ENCODE measurements around the gene IDE. TPM values are rescaled to one million over a fixed set of nuclear protein-coding genes. Genes with fewer than 3 reads are reported as not detected.

IDE gene
- total RNA-seq, 2 donors from 2014 or later, result 28.0 to 32.4 TPM

DNA sequence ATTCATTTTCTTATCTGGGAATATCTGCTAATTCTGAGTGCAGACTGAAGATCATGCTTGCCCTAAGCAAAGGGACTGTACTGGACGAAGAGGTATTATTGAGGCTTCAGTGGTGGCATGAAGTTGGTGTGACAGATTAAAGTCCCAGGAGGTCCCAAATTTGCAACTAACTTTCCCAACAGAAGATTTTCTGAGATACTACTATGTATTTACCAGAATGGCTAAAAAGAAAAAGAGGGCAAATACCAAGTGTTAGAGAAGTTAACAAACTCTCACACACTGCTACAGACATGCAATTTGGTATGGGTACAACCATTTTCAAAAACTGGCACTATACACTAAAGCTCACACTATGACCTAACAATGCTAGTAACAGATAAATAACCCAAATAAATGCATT is 28.3 kb downstream of the IDE start:
- peaks cover 25% of the 10 kb centered on the region for H3K4me1 Mint-ChIP-seq

DNA sequence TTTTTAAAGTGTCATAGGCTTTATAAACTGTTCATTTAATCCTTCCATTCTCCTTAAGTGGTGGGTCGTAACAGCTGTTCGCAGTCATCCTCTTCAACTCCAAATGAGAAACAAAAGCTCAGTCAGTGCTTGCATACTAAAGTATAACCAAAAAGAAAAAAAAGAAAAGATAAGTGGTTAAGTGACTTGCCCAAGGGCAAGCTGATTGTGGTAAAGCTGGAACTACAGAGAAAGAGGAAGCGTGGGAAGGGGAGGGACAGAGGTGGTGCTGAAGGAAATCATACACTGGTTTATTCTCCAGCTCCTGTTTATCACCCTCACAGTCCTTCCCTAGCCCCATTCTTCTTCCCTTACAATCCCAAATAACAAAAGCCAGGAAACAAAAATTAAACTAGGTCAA is 29.6 kb downstream of the IDE start:
- Mint-ChIP-seq H3K36me3 (ENCODE audit: low read depth) (no peaks in the 10 kb centered on the region), H3K4me3 (no peak overlapping the region), H3K4me1 (peaks cover 25% of the 10 kb centered on the region), H3K27ac (peak overlapping the region; percentile 19), H3K27me3 (no peaks in the 10 kb centered on the region)
- ATAC-seq (no peak), DNase-seq (no peak)
- no peaks in the 10 kb centered on the region for H3K9me3 ChIP-seq (ENCODE audit: control insufficient read depth, low read length, poor library complexity, severe bottlenecking)

More for the DNA sequence above, 28.3 kb downstream of the IDE start:
- H3K27ac Mint-ChIP-seq, result peak overlapping the region; percentile 5
- no peak overlapping the region for H3K4me3 Mint-ChIP-seq
- no peaks in the 10 kb centered on the region for H3K36me3 Mint-ChIP-seq (ENCODE audit: low read depth)
- no peak for DNase-seq
- no peaks in the 10 kb centered on the region for H3K9me3 ChIP-seq (ENCODE audit: control insufficient read depth, low read length, poor library complexity, severe bottlenecking)
- no peak for ATAC-seq
- H3K27me3 Mint-ChIP-seq, result no peaks in the 10 kb centered on the region

DNA sequence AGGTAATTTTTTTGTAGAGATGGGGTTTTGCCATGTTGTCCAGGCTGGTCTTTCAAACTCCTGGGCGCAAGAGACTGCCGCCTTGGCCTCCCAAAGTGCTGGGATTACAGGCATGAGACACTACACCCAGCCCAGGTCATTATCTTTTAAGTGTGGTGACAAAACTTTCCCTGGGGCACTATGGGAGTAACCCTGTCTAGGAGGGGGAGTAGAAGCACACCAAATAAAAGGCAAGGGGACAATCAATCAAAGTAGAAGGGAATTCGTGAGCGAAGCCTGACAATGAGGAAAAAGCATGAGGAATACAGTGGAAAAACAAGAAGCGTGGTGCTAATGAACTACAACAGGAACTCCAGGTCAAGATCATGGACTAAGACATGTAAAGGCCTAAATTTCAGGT is 31.4 kb downstream of the IDE start:
- no peak overlapping the region for H3K27ac Mint-ChIP-seq
- H3K4me1 Mint-ChIP-seq, result peaks cover 35% of the 10 kb centered on the region
- H3K4me3 Mint-ChIP-seq, result no peak overlapping the region
- no peaks in the 10 kb centered on the region for H3K36me3 Mint-ChIP-seq (ENCODE audit: low read depth)
- H3K9me3 ChIP-seq (ENCODE audit: control insufficient read depth, low read length, poor library complexity, severe bottlenecking), result no peaks in the 10 kb centered on the region
- ATAC-seq (no peak), DNase-seq (no peak)
- no peaks in the 10 kb centered on the region for H3K27me3 Mint-ChIP-seq

DNA sequence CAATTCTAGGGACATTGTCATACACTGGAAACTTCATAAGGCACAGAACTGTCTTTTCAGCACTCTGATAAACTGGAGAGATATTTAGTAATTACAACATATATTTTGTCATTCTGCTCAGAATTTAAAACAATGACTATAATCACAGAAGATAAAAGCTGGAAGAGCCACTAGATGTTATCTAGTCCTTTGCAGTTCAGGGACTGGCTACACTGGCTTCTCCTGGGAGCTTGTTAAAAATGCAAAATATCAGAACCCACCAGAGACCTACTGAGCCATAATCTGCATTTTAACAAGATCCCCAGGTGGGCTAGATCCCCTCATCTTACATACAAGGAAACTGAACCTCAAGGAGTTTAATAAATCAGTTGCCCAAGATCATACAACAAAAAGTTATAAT is 32.3 kb downstream of the IDE start:
- Mint-ChIP-seq H3K27ac (no peak overlapping the region), H3K27me3 (no peaks in the 10 kb centered on the region), H3K4me1 (peaks cover 35% of the 10 kb centered on the region), H3K4me3 (no peak overlapping the region), H3K36me3 (ENCODE audit: low read depth) (no peaks in the 10 kb centered on the region)
- DNase-seq (no peak), ATAC-seq (no peak)
- H3K9me3 ChIP-seq (ENCODE audit: control insufficient read depth, low read length, poor library complexity, severe bottlenecking), result no peaks in the 10 kb centered on the region

DNA sequence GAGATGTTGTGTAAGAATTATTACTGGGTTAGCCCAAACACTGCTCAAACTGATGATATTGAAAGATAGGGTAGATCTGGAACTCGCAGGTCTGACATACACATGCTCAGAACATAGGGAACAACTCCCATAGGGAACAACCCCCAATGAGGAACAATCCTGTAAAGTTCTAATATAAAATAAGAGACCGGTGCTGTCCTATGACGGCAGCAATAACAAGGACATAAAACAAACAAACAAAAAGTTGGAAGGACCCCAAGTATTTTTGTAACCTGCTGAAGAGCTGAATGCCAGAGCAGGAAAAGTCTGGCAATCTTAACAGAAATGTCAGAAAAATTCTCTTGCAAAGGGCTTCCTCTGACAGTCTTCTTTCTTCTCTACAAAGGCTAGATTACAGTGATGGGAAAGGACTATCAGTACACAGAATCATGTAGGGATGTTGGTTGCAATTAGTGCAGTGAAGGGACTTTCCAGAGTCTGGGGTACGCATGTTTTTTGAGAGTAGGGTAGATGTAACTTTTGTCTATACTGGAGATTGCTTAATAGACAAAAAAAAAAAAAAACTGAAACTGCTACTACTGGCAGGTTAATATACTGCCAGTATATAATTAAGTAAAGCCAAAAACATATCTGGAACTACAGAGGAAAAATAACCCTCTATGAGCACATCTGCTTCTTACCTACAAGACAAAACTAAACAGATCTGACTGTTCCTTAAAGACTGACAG is 35.5 kb downstream of the IDE start:
- no peaks in the 10 kb centered on the region for H3K36me3 Mint-ChIP-seq (ENCODE audit: low read depth)
- H3K27me3 Mint-ChIP-seq, result no peaks in the 10 kb centered on the region
- ATAC-seq (peak; percentile 51), DNase-seq (no peak)
- no peaks in the 10 kb centered on the region for H3K9me3 ChIP-seq (ENCODE audit: control insufficient read depth, low read length, poor library complexity, severe bottlenecking)
- peak overlapping the region; percentile 2 for H3K27ac Mint-ChIP-seq
- no peak overlapping the region for H3K4me3 Mint-ChIP-seq
- H3K4me1 Mint-ChIP-seq, result peaks cover 17% of the 10 kb centered on the region

DNA sequence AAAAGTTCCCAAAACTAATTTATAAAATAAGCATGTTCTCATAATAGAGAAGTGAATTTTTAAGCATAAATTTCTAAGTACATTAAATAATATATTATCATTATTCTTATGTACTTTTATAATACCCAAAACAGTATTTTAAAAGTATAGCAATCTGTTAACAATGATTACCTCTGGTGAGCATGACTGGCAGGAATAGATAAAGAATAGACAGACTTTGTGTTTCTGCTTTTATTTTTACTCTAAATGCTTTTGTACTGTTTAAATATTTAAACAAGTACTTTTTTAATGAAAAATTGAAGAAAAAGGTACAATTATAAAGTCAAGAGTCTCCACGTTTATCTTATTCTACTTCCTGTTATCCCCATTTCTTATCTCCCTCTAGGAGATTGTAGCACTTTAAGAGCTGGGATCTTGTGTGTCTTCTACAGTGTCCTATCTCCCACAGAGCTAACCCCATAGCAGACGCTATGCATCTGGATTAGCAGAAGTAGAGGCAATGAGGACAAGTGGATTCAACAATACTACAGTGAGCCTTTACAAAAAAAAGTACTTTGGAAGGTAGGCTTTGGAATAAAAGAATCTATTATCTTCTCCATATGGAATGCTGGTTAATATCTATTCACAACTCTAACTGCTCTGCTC is 42.9 kb downstream of the IDE start:
- Mint-ChIP-seq H3K4me3 (no peak overlapping the region), H3K27ac (no peak overlapping the region), H3K4me1 (no peaks in the 10 kb centered on the region), H3K36me3 (ENCODE audit: low read depth) (no peaks in the 10 kb centered on the region), H3K27me3 (no peaks in the 10 kb centered on the region)
- DNase-seq (no peak), ATAC-seq (no peak)
- no peaks in the 10 kb centered on the region for H3K9me3 ChIP-seq (ENCODE audit: control insufficient read depth, low read length, poor library complexity, severe bottlenecking)

DNA sequence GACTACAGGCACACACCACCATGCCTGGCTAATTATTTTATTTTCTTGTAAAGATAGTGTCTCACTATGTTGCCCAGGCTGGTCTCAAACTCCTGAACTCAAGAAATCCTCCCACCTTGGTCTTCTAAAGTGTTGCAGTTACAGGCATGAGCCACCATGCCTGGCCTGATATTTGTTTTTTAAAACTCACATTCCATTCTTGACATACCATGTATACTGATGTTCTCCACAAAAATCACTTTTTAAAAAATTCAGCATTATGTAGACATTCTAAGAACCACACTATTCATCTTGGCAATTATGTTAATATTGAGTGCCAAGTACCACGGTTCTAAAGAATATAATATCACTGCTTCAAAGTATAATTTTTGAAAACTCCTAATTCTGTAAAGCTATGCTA is 43.5 kb downstream of the IDE start:
- H3K4me3 Mint-ChIP-seq, result no peak overlapping the region
- no peaks in the 10 kb centered on the region for H3K4me1 Mint-ChIP-seq
- DNase-seq (no peak), ATAC-seq (no peak)
- no peaks in the 10 kb centered on the region for H3K27me3 Mint-ChIP-seq
- H3K27ac Mint-ChIP-seq, result no peak overlapping the region
- no peaks in the 10 kb centered on the region for H3K9me3 ChIP-seq (ENCODE audit: control insufficient read depth, low read length, poor library complexity, severe bottlenecking)
- H3K36me3 Mint-ChIP-seq (ENCODE audit: low read depth), result no peaks in the 10 kb centered on the region

DNA sequence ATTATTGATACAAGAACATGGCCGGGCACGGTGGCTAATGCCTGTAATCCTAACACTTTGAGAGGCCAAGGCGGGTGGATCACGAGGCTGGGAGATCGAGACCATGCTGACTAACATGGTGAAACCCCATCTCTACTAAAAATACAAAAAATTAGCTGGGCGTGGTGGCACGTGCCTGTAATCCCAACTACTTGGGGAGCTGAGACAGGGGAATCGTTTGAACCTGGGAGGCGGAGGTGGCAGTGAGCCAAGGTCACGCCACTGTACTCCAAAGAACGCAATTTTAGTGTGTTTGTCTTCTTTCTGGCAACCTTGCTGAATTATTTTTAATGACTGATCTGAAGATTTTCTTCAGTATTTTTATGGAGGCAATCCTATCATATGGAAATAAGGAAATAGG is 46.2 kb downstream of the IDE start:
- no peak for DNase-seq
- ATAC-seq, result no peak
- Mint-ChIP-seq H3K4me1 (peaks cover 3% of the 10 kb centered on the region), H3K36me3 (ENCODE audit: low read depth) (no peaks in the 10 kb centered on the region), H3K27ac (no peak overlapping the region), H3K4me3 (no peak overlapping the region), H3K27me3 (no peaks in the 10 kb centered on the region)
- no peaks in the 10 kb centered on the region for H3K9me3 ChIP-seq (ENCODE audit: control insufficient read depth, low read length, poor library complexity, severe bottlenecking)

DNA sequence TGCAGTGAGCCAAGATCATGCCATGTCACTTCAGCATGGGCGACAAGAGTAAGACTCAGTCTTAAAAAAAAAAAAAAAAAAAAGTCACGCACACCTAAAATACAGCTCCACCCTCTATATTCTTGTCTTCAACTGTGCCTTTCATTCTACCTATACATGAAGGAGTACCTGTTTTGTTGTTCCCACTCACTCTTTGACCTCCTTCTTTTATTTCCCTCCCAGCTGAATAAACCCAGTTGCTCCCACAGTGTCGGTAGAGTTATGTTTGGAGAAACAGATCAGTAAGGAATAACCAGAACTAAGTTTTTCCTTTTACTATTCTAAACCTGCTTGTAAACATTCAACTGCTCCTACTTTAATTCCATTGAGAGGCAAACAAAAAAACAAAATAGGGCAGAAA is 50.3 kb downstream of the IDE start:
- no peak for ATAC-seq
- H3K9me3 ChIP-seq (ENCODE audit: control insufficient read depth, low read length, poor library complexity, severe bottlenecking), result no peaks in the 10 kb centered on the region
- no peak for DNase-seq
- no peaks in the 10 kb centered on the region for H3K27me3 Mint-ChIP-seq
- H3K27ac Mint-ChIP-seq, result no peak overlapping the region
- peaks cover 3% of the 10 kb centered on the region for H3K4me1 Mint-ChIP-seq
- peaks cover 4% of the 10 kb centered on the region for H3K36me3 Mint-ChIP-seq (ENCODE audit: low read depth)
- H3K4me3 Mint-ChIP-seq, result no peak overlapping the region

DNA sequence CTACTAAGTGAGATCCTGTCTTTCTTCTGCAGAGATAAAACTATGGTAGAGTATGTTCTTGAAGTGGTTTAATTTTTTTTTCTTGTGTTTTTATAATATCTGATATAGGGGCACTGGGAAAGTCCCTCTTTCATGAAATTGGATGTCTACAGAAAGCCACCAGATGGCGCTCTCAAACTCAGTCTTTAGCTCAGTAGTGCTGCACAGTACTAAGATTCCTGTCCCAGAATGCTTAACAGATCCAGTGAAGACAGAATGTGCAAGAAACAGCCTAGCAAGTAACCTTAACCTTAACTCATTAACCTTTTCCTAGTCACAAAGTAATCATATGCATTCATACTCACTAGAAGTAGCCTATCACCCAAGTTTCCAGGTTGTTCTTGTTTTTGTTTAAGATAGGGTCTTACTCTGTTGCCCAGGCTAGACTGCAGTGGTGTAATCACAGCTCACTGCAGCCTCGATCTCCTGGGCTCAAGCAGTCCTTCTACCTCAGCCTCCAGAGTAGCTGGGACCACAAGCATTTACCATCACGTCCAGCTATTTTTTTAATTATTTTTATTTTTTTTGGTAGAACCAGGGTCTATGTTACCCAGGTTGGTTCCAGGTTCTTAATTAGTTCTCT is 56.7 kb downstream of the IDE start:
- no peaks in the 10 kb centered on the region for H3K9me3 ChIP-seq (ENCODE audit: control insufficient read depth, low read length, poor library complexity, severe bottlenecking)
- ATAC-seq (peak; percentile 99), DNase-seq (peak; percentile 30 to 53 (median 37))
- Mint-ChIP-seq H3K4me1 (peaks cover 7% of the 10 kb centered on the region), H3K27ac (no peak overlapping the region), H3K27me3 (no peaks in the 10 kb centered on the region), H3K36me3 (ENCODE audit: low read depth) (peaks cover 3% of the 10 kb centered on the region), H3K4me3 (no peak overlapping the region)

DNA sequence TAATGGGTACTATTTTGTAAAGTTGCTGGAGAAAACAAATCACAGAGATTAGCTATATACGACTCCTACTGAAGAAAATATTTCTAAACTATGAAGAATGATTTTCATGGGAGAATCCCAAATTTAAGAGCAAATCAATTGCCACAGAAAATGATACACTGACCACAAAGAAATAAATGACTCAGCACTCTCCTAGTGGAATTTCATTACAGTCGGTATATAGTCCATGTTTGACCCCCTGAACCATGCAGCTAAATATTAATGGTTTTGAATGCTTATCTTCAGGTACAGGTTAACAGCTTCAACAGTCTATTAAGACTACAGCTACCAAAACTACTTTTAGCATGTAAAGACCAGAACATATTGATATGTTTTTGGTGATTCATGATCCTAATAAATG is 65.0 kb downstream of the IDE start:
- H3K9me3 ChIP-seq (ENCODE audit: control insufficient read depth, low read length, poor library complexity, severe bottlenecking), result no peaks in the 10 kb centered on the region
- Mint-ChIP-seq H3K27me3 (no peaks in the 10 kb centered on the region), H3K27ac (no peak overlapping the region), H3K36me3 (ENCODE audit: low read depth) (peaks cover 9% of the 10 kb centered on the region), H3K4me3 (no peak overlapping the region), H3K4me1 (peaks cover 3% of the 10 kb centered on the region)
- ATAC-seq, result no peak
- no peak for DNase-seq

DNA sequence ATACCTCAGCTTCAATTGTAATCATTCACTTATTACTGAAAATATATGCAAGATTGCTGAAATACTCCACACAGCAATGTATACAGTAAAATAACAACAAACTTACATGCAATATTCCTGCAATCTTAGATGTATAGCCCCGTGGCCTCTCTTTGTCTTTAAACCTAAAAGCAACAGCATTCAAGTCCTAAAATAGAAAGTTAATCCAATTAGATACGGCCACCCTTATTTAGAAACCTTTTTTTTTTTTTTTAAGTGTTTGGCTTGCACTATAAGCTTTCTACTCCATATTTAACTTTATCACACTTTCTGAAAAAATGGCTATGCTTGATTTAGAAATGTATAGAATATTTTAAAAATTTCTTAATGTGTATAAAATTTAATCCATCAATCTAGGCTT is 67.6 kb downstream of the IDE start:
- DNase-seq (no peak), ATAC-seq (no peak)
- H3K27me3 Mint-ChIP-seq, result no peaks in the 10 kb centered on the region
- H3K4me3 Mint-ChIP-seq, result no peak overlapping the region
- H3K4me1 Mint-ChIP-seq, result peaks cover 3% of the 10 kb centered on the region
- H3K36me3 Mint-ChIP-seq (ENCODE audit: low read depth), result peaks cover 6% of the 10 kb centered on the region
- H3K9me3 ChIP-seq (ENCODE audit: control insufficient read depth, low read length, poor library complexity, severe bottlenecking), result no peaks in the 10 kb centered on the region
- no peak overlapping the region for H3K27ac Mint-ChIP-seq

DNA sequence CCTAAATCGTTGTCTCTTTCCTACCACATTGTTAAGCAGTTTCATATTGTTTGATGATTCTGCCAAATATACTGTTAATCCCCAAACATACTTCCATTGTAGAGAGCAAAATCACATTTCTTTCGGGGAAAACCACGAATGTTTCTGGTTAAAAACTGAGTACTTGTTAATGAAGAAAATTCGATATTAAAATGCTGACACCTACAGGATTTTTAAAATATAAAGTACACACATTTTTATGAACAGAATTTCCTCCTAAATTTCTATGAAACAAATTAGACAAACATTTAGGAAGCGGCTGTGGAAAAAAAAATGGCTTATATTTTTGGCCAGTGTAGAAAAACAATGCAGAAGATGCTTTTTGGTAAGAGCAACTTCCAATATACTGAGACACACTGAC is 68.8 kb downstream of the IDE start:
- no peak overlapping the region for H3K4me3 Mint-ChIP-seq
- no peaks in the 10 kb centered on the region for H3K9me3 ChIP-seq (ENCODE audit: control insufficient read depth, low read length, poor library complexity, severe bottlenecking)
- ATAC-seq (no peak), DNase-seq (no peak)
- peaks cover 3% of the 10 kb centered on the region for H3K4me1 Mint-ChIP-seq
- H3K27me3 Mint-ChIP-seq, result no peaks in the 10 kb centered on the region
- peaks cover 6% of the 10 kb centered on the region for H3K36me3 Mint-ChIP-seq (ENCODE audit: low read depth)
- no peak overlapping the region for H3K27ac Mint-ChIP-seq

Measured in T-helper 17 cell (primary cell).